ENCODE measurements around the gene ERC1. TPM values are rescaled to one million over a fixed set of nuclear protein-coding genes. Genes with fewer than 3 reads are reported as not detected.

Gene ERC1
- total and polyA plus RNA-seq, 2 of the 4 experiments (the other 2 are of a cell fraction): 11.6 to 25.6 TPM

GRCh38 chr12:1064317-1064716 is 73.3 kb downstream of the ERC1 start:
- Histone ChIP-seq H2AK9ac (replicated peaks; ENCODE audit: low read depth, low read length, poor library complexity) (no peak overlapping the region), H3K18ac (ENCODE audit: low read depth, low read length) (no peak overlapping the region), H4K91ac (ENCODE audit: insufficient read depth, low read depth, low read length) (no peak overlapping the region), H3K23ac (ENCODE audit: low read depth, low read length) (no peak overlapping the region), H3K79me1 (ENCODE audit: low read depth in 1 of 2, low read length in 2 of 2) (peaks cover 18 to 43% of the 10 kb centered on the region in 2 experiments; a peak in 3 of 4 replicates), H3K4ac (ENCODE audit: low read depth, low read length) (no peak overlapping the region), H3K27ac (ENCODE audit: insufficient read depth, low read length) (no peak overlapping the region), H2BK120ac (ENCODE audit: low read depth, low read length) (no peak overlapping the region), H3K14ac (replicated peaks; ENCODE audit: low read depth, low read length) (no peak overlapping the region), H3K9me3 (ENCODE audit: control insufficient read depth, insufficient read depth, low read length) (peaks cover 12% of the 10 kb centered on the region), H3K36me3 (ENCODE audit: control insufficient read depth, insufficient read depth, low read length) (0 out of 2 replicates have a peak, but pooled peaks cover 3% of the 10 kb centered on the region), H2BK15ac (ENCODE audit: low read depth, low read length) (no peak overlapping the region), H3K4me2 (ENCODE audit: low read depth, low read length) (no peak overlapping the region), H4K8ac (ENCODE audit: low read depth in 2 of 2, low read length in 2 of 2) (no peak overlapping the region), H3K4me1 (ENCODE audit: control insufficient read depth, insufficient read depth, low read length) (peaks cover 3% of the 10 kb centered on the region; the same call in 1 of the 2 replicates), H3K56ac (ENCODE audit: extremely low read depth, insufficient read depth, low read length) (no peak overlapping the region), H3K27me3 (ENCODE audit: control insufficient read depth, insufficient read depth, low read length) (no peaks in the 10 kb centered on the region), H3K9me1 (ENCODE audit: insufficient read depth, low read length) (no peaks in the 10 kb centered on the region), H2AK5ac (ENCODE audit: low read depth, low read length) (no peak overlapping the region), H4K5ac (ENCODE audit: low read depth, low read length) (no peak overlapping the region), H2BK20ac (ENCODE audit: low read depth, low read length) (no peak overlapping the region), H4K20me1 (ENCODE audit: insufficient read depth, low read length) (no peaks in the 10 kb centered on the region; the same call in 1 of the 2 replicates), H2AFZ (replicated peaks; ENCODE audit: low read length, poor library complexity) (no peak overlapping the region), H3K9ac (ENCODE audit: low read depth, low read length) (no peak overlapping the region), H3K4me3 (ENCODE audit: insufficient read depth, low read depth, low read length) (no peak overlapping the region), H2BK5ac (ENCODE audit: low read depth, low read length, poor library complexity, severe bottlenecking) (no peak overlapping the region)
- ATAC-seq (ENCODE audit: low read depth) (no peak), DNase-seq (no peak)
- CTCF ChIA-PET: no interaction called here
- dilution Hi-C loops (cut with HindIII; ENCODE audit: low sequenced_read_pairs, unreplicated experiment) (no loop called here), in situ Hi-C loops (cut with MboI; ENCODE audit: low sequenced_read_pairs) (no loop called here), intact Hi-C loops (cut with micrococcal nuclease) (no loop called here)
- POLR2A ChIA-PET (ENCODE audit: unreplicated experiment): no interaction called here
- TF ChIP-seq POLR2A (IDR thresholded peaks at IDR 0.05; ENCODE audit: low read depth, low read length) (no peak), USF2 (IDR thresholded peaks at IDR 0.05; ENCODE audit: low read depth, low read length) (no peak), SMC3 (IDR thresholded peaks at IDR 0.05; ENCODE audit: low read depth, low read length) (no peak), MAZ (IDR thresholded peaks at IDR 0.05; ENCODE audit: borderline replicate concordance, low read depth, low read length) (no peak), CTCF (conservative IDR thresholded peaks at IDR 0.05; ENCODE audit: low read depth, low read length) (no peak), RAD21 (IDR thresholded peaks at IDR 0.05; ENCODE audit: low read length) (no peak), CHD1 (IDR thresholded peaks at IDR 0.05; ENCODE audit: low read depth, low read length) (no peak), CEBPB (IDR thresholded peaks at IDR 0.05; ENCODE audit: low read depth, low read length) (no peak), BHLHE40 (IDR thresholded peaks at IDR 0.05; ENCODE audit: low read depth, low read length) (no peak), MAFK (IDR thresholded peaks at IDR 0.05; ENCODE audit: low read depth, low read length) (no peak), ELK1 (IDR thresholded peaks at IDR 0.05; ENCODE audit: borderline replicate concordance, low read depth, low read length) (no peak), NFE2L2 (IDR thresholded peaks at IDR 0.05; ENCODE audit: low read depth, low read length) (no peak), RFX5 (IDR thresholded peaks at IDR 0.05; ENCODE audit: low read depth, low read length) (no peak), RCOR1 (IDR thresholded peaks at IDR 0.05; ENCODE audit: insufficient replicate concordance, low read length) (no peak), MXI1 (IDR thresholded peaks at IDR 0.05; ENCODE audit: borderline replicate concordance, low read depth, low read length) (no peak), FOS (IDR thresholded peaks at IDR 0.05; ENCODE audit: low read depth, low read length) (no peak)
- WGBS, 2 experiments (ENCODE audit: extremely low coverage in 2 of 2, insufficient read length in 1 of 2): no CpG with 5 or more reads among the region's 2 CpGs
- BruUV-seq (replicated peaks): no TSS peak
